ENCODE measurements around the gene E2F4. TPM values are rescaled to one million over a fixed set of nuclear protein-coding genes. Genes with fewer than 3 reads are reported as not detected.

Gene E2F4
- polyA plus RNA-seq, 2 of the 4 experiments (the other 2 are of a cell fraction): 65.1 to 66.6 TPM

DNA sequence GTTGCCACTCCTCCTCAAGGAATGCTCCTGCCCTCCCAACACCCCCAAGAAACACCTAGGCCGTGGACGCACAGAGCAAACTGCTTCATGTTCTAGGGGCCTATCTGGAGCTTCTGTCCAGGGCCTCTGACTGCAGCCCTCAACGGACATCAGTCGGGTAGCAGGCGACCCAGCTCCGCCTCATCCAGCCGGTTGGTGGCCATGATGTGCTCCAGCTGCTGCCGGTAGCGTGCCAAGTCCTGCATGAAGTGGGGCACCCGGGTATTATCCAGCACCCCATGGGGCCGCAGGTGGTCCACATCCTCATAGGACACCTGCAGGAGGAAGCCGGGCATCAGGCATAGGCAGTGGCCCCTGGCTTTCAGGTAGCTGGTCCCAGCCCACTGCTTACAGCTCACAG, 15.3 kb upstream of the E2F4 start:
- Histone ChIP-seq H3K27ac (no peak overlapping the region), H3K4me2 (no peak overlapping the region), H3K4me1 (peaks cover 33% of the 10 kb centered on the region), H3K9me3 (no peaks in the 10 kb centered on the region), H3K4me3 (no peak overlapping the region)
- POLR2A ChIA-PET: no interaction called here
- no peak for DNase-seq (ENCODE audit: low read depth in 1 of 2, low spot score in 1 of 2)
- WGBS (ENCODE audit: missing lambda C conversion rate): 91% methylated on average over 9 of the region's 12 CpGs
- CTCF ChIA-PET: interaction anchor here (1.0 to 20.5 kb wide), 12 partner anchors 9 to 224 kb away, joined by 3 to 314 read pairs (median 6); partner anchors contain the start of genes B3GNT9, EXOC3L1, FBXL8 and MATCAP1
- no peak for ATAC-seq
- TF ChIP-seq, protein P1, sequence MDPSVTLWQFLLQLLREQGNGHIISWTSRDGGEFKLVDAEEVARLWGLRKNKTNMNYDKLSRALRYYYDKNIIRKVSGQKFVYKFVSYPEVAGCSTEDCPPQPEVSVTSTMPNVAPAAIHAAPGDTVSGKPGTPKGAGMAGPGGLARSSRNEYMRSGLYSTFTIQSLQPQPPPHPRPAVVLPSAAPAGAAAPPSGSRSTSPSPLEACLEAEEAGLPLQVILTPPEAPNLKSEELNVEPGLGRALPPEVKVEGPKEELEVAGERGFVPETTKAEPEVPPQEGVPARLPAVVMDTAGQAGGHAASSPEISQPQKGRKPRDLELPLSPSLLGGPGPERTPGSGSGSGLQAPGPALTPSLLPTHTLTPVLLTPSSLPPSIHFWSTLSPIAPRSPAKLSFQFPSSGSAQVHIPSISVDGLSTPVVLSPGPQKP (IDR thresholded peaks at IDR 0.05; ENCODE audit: low read depth, low read length): no peak
- TF ChIP-seq NR3C1 (IDR thresholded peaks at IDR 0.05) (no peak), CHD2 (IDR thresholded peaks at IDR 0.05; ENCODE audit: low read length, partially characterized antibody) (no peak), CBX8 (IDR thresholded peaks at IDR 0.05) (no peak), RARB (CRISPR knock-in tag; IDR thresholded peaks at IDR 0.05) (no peak), PHF8 (IDR thresholded peaks at IDR 0.05; ENCODE audit: borderline replicate concordance, low read depth) (no peak), KDM5A (IDR thresholded peaks at IDR 0.05) (no peak), PBX3 (IDR thresholded peaks at IDR 0.05) (no peak), ZNF302 (CRISPR knock-in tag; IDR thresholded peaks at IDR 0.05) (no peak), EHMT2 (IDR thresholded peaks at IDR 0.05; ENCODE audit: low read depth) (no peak), MAFK (IDR thresholded peaks at IDR 0.05; ENCODE audit: partially characterized antibody) (no peak), KDM1A (IDR thresholded peaks at IDR 0.05; ENCODE audit: low read depth) (no peak), MAZ (IDR thresholded peaks at IDR 0.05; ENCODE audit: borderline replicate concordance, low read depth, low read length) (no peak), CHD4 (IDR thresholded peaks at IDR 0.05; ENCODE audit: borderline replicate concordance) (no peak)
- TF ChIP-seq, protein P2, sequence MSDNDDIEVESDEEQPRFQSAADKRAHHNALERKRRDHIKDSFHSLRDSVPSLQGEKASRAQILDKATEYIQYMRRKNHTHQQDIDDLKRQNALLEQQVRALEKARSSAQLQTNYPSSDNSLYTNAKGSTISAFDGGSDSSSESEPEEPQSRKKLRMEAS (IDR thresholded peaks at IDR 0.05): no peak
- FAIRE-seq: no peak

- 35% methylated on average over 11 of the region's 73 CpGs for WGBS (ENCODE audit: missing lambda C conversion rate)
- peak overlapping the region; percentile 87 for H3K4me2 ChIP-seq
- no peaks in the 10 kb centered on the region for H3K9me3 ChIP-seq
- H3K27ac ChIP-seq: peak overlapping the region; percentile 57 to 77; a peak in 5 of 6 replicates
- ChIA-PET POLR2A (interaction anchor here (0.8 kb wide), 1 partner anchor 17 kb away, joined by 3 read pairs; no protein-coding TSS in a partner anchor), CTCF (interaction anchor here (1.2 to 20.5 kb wide), 8 partner anchors 8 to 200 kb away, joined by 3 to 314 read pairs (median 6); partner anchors contain the start of genes B3GNT9, EXOC3L1, FBXL8 and MATCAP1)
- TF ChIP-seq MAFK (IDR thresholded peaks at IDR 0.05; ENCODE audit: partially characterized antibody) (no peak), PBX3 (IDR thresholded peaks at IDR 0.05) (peak; percentile 70; the same call in 1 of the 2 replicates), RNF2 (IDR thresholded peaks at IDR 0.05; ENCODE audit: borderline replicate concordance, low read depth) (no peak), TFCP2L1 (CRISPR knock-in tag; IDR thresholded peaks at IDR 0.05) (no peak), MYC (IDR thresholded peaks at IDR 0.05; ENCODE audit: borderline replicate concordance, low read length) (no peak), HOXB5 (CRISPR knock-in tag; IDR thresholded peaks at IDR 0.05) (no peak), JUN (IDR thresholded peaks at IDR 0.05) (peak in 1 of 2 experiments; percentile 50; a peak in 1 of 5 replicates), FOXS1 (CRISPR knock-in tag; IDR thresholded peaks at IDR 0.05) (no peak)
- TF ChIP-seq, protein P2 (IDR thresholded peaks at IDR 0.05): peak; percentile 56
- TF ChIP-seq, protein P3, sequence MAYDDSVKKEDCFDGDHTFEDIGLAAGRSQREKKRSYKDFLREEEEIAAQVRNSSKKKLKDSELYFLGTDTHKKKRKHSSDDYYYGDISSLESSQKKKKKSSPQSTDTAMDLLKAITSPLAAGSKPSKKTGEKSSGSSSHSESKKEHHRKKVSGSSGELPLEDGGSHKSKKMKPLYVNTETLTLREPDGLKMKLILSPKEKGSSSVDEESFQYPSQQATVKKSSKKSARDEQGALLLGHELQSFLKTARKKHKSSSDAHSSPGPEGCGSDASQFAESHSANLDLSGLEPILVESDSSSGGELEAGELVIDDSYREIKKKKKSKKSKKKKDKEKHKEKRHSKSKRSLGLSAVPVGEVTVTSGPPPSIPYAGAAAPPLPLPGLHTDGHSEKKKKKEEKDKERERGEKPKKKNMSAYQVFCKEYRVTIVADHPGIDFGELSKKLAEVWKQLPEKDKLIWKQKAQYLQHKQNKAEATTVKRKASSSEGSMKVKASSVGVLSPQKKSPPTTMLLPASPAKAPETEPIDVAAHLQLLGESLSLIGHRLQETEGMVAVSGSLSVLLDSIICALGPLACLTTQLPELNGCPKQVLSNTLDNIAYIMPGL (CRISPR knock-in tag; IDR thresholded peaks at IDR 0.05; ENCODE audit: borderline replicate concordance): no peak
- ATAC-seq (peak; percentile 41 to 65), FAIRE-seq (no peak), DNase-seq (ENCODE audit: low read depth in 1 of 2, low spot score in 1 of 2) (peak; percentile 57 to 76)
- peak overlapping the region; percentile 46 for H3K4me3 ChIP-seq
- peaks cover 36% of the 10 kb centered on the region for H3K4me1 ChIP-seq
Observed at GRCh38 chr16:67177743-67178699, 13.9 kb upstream of the E2F4 start.
